Right renal cortex interstitium (tissue), 3 donors: ENCODE data around the gene EME1. TPM values are rescaled to one million over a fixed set of nuclear protein-coding genes. Genes with fewer than 3 reads are reported as not detected.
"Not testable (repeated sequence)": the region's sequence is repeated elsewhere in the genome, so short reads cannot be mapped to it uniquely, and the experiment has no call there.

ENCODE experiments used
- DNase-seq, 3 donors: peaks; one replicate each; pipeline ENCODE4 v3.0.0-alpha.2; 2013; ENCODE audit warnings: low read depth in 3 of 3, low spot score in 2 of 3
- polyA plus RNA-seq, 3 donors: library from polyadenylated mRNA; unstranded; fragments of 120-200 nt; gene quantifications; one replicate each; pipeline ENCODE4 v1.2.1, GENCODE V29; 2013; ENCODE audit not compliant: insufficient read length in 3 of 3

The EME1 gene
- polyA plus RNA-seq, 3 donors: 7.1 to 9.4 (median 8.5) TPM

DNA sequence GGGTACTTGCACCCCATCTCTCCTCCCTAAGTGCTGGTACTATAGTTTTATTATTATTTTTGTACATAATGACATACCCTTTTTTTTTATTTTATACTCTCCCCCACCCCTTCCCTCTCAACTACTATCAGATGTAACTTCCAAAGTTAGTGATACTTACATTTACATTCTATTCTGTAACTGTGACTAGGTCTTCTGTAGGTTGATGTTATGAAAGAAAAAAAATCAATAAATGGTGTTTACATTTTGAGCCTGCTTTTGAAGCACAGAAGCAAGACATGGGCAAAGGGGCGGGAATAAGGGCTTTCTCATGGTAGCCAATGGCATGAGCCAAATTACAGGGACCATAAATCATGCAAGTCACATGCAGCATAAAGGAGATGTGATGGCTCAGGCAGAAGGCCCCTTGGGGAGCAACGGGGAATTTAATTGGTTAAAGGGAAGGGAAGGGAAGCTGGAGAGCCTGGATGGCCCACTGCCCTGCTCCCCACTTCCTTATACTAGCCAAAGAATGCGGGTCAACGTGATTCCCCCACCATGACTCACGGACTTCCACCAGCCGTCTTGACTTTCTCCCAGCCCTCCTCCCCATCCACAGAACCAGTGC, 50.6 kb downstream of the EME1 start:
- no peak for DNase-seq

DNA sequence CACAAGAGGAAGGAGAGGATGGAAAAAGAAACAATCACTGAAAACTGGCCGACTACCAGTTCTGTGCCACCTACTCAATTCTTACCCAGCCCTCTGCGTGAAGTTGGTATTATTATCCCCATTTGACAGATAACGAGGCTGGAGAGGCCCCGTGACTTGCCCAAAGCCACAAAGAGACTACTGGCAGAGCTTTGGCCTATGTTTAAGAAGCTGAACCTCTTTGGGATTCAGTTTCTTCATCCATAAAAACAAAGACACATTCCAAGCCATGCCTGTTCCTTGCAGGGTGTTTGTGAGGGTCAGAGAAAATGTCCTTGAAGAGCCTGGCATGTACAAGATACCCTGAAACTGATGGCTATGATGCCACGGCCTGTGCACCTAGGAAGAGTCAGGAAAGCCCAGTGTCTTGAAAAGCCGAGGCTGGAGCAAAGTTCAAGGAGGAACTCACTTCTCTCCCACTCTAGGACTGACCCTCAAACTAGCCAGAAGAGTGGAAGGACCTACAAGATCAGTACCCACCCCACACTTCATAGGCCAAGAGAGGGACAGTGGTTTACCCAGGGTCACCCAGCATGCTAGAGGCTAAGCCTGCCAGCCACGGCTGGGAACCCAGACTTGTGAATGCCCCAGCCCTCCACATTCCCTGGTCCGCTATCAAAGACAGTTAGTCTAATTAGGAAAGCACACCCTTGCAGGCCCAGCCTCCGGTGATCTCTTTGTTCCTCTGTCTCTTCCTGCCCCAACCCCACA, 51.4 kb downstream of the EME1 start:
- DNase-seq: no peak

DNA sequence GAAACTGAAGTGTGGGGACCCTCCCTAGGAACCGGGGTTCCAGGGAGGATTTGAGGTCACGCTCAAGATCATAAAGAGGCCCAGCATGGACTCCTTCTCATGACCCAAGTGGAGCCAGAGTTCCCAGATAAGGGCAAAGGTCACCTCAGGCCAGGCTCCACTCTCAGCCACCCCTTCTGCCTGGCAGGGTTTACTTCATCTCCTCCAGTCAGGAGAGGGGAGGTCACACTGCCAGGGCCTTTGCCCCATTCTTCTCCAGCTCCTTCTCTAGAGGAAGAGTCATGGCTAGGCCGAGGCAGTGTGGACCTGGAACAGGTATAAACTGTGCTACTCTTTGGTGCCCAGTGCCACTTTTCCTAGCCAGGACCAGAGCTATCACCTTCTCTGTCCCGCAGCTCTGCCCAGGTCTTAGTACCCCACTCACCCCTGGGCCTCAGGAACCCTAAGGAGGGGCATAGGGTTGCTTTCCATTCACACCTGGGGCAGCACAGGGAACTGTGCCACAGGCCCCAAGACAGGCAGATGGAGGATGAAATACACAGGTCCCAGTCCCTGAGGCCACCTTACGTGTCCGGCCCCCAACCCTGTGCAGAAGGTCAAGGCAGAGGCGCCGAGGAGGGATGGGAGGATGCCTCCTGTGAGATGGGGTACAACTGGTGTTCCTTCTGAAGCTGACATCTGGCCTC, 52.1 kb downstream of the EME1 start:
- no peak for DNase-seq

DNA sequence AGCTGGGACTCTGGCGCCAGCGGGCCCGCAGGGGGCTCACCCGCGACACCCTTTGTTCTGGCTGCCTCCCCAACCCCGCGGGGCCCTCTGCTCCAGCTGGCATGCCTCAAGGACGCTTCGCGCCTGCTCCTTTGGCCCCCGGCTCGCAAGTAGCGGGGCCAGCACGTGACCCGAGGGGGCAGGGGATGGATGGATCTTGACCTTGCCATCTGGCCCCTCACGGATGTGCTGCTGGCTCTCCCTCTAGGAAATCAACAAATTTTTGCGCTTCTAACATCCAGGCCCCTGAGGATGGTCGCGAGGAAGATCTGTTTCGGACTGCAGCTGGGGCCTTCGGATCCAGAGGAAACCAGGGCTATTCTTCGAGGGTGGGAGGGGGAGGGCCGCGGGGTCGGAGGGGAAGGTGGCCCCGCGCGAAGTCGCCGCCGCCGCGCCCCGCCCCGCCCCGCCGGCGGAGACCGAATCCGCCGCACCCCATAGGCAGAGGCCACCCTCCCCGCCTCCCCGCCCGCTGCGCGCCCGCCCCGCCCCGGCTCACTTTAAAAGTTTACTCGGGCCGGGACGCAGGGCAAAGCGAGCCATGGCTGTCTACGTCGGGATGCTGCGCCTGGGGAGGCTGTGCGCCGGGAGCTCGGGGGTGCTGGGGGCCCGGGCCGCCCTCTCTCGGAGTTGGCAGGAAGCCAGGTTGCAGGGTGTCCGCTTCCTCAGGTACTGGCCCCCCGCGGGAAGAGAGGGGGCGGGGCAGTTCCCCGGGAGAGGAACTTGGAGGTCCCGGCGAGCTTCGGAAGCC, 52.8 kb downstream of the EME1 start, which contains the start of gene ACSF2:
TSS of gene ACSF2 (plus strand) at position 537 of the 790 bp plus-strand sequence. CDS start at position 581, 44 bp downstream.
- DNase-seq: no peak

DNA sequence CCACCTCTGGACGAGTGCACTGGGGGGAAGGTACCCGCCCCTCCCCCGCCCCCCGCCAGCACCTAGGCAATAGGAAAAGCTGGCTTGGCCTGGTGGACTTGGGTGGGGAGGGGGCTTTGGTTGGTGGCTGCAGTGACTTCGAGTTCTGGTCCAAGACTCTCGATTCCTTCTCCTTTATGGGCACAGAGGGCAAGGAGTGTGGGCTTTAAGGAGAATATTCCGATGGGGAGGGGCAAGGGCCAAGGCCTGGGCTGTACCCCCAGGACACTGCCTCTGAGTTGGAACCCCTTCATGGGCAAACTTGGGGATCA, 53.4 kb downstream of the EME1 start:
- DNase-seq: no peak

DNA sequence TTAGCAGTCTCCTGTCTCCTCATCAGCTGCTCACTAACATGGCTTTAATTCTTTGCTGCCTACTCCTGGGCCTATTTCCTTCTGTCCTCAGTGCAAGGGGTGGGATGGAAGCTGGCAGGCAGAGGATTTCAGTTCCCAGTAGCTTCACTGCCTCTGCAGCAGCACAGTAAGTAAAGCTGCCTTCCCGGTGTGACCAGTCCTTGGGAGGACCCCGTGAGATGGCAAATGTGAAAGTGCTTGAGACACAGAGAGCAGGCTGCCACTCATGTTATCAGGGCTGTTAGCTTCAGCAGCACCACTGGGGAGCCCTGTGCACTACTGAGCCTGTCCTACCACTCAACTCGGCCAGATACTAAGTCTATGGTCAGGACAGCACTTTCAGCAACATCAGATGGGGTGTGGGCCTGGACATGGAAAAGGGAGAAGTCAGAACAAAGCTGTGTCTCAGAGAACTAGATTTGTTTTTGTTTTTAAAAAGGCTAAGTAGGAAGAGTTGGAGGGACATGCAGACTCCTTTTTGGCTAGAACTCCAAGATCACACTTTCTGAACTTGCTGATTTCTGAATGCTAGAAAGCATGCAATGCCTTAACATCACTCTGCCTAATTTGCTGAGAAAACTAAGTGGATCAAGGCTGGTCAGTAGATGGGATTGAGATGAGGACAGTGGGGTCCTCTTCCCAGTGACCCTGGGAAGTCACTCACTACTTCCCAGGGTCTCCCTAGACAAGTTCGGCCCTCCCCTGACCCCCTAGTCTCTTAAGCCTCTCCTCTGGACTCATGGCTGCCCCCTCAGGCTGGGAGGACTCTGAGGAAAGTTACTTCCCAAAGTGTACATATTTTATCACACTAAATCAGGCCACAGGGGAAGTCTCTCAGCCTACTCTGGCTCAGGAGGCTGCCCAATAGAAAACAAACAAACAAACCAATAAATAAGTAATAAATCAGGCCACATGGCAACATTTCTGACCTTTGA, 54.1 kb downstream of the EME1 start:
- DNase-seq: no peak

DNA sequence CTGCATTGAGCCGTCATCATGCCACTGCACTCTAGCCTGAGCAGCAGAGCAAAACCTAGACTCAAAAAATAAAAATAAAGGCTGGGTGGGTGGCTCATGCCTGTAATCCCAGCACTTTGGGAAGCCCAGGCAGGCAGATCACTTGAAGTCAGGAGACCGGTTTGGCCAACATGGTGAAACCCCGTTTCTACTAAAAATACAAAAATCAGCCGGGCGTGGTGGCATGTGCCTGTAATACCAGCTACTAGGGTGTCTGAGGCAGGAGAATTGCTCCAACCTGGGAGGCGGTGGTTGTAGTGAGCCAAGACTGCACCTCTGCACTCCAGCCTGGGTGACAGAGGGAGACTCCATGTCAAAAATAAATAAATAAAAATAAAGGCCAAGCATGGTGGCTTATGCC, 55.1 kb downstream of the EME1 start:
- not testable (repeated sequence) for DNase-seq

DNA sequence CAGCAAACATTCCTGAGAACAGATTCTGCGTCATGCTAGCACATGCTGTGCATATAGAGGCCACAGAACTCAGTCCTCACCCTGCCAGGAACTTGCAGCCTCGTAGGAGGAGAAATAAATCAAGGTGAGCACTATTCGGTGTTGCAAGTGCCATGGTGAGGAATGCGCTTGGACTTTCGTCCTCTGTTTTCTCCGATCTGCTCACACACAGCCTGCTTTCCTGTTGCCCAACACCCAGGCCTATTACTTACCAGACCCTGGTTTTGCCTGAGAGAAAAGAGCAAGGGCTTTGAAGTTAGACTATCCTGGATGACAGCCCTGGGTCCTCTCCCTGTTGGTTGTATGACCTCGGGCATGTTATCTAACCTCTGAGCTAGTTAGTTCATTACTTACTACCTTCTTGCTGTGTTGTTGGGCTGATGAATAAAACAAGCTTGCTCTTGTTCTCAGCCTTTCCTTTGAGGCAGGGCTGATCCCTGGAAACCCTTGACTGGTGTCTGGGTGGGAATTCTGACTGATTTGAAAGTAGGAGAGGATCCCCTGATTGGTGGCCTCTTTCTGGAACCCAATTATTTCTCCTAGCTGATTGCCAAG, 55.9 kb downstream of the EME1 start:
- no peak for DNase-seq

DNA sequence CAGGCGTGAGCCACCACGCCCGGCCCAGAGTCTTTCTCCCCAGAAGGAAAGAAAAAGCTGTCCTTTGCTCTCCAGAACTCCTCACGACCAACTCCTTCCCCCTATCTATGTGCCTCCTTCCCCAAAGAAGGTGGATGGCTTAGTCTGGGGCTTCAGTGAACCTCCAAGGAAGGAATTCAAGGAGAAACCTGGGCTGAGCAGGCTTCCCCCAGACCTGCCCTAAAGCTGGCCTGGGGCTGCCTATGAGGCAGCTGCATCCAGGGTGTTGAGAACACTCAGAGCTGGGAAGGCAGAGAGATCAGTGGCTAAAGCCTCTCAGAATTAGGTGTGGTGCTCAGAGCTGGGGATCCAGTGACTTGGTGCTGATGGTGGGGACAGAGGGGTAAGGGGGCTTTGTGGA, 56.8 kb downstream of the EME1 start:
- no peak for DNase-seq

Other genes with a start within 250 kb of the EME1 start
- 10 to 100 TPM; 11.0 to 12.2 (median 12.1) TPM for gene SAMD14, start 243.1 kb upstream of the EME1 start, polyA plus RNA-seq
- gene PPP1R9B, start 222.6 kb upstream of the EME1 start, polyA plus RNA-seq: 10 to 100 TPM; 40.3 to 46.4 (median 44.3) TPM
- under 1 TPM; 0.62 to 0.85 (median 0.83) TPM for gene SGCA, start 207.2 kb upstream of the EME1 start, polyA plus RNA-seq
- 100 to 1,000 TPM; 367 to 390 (median 375) TPM for gene COL1A1, start 171.6 kb upstream of the EME1 start, polyA plus RNA-seq
- 1 to 10 TPM; 1.6 to 2.8 (median 1.9) TPM for gene TMEM92, start 98.8 kb upstream of the EME1 start, polyA plus RNA-seq
- 10 to 100 TPM; 15.5 to 16.7 (median 15.8) TPM for gene XYLT2, start 27.1 kb upstream of the EME1 start, polyA plus RNA-seq
- gene MRPL27, start within 50 bp of the EME1 start, polyA plus RNA-seq: 10 to 100 TPM; 70.7 to 81.5 (median 80.0) TPM
- 10 to 100 TPM; 60.9 to 64.9 (median 64.6) TPM for gene LRRC59, start 24.3 kb downstream of the EME1 start, polyA plus RNA-seq
- 100 to 1,000 TPM in 1 of 3 donors, 10 to 100 TPM in 2; 81.2 to 115 (median 98.7) TPM for gene ACSF2, start 53.0 kb downstream of the EME1 start, polyA plus RNA-seq
- gene CHAD, start 95.7 kb downstream of the EME1 start, polyA plus RNA-seq: 1 to 10 TPM in 2 of 3 donors, under 1 TPM in 1; 0.86 to 2.3 (median 1.0) TPM
- 10 to 100 TPM; 45.8 to 48.5 (median 48.4) TPM for gene RSAD1, start 105.6 kb downstream of the EME1 start, polyA plus RNA-seq
- gene MYCBPAP, start 135.2 kb downstream of the EME1 start, polyA plus RNA-seq: 1 to 10 TPM; 1.4 to 2.4 (median 1.6) TPM
- 1 to 10 TPM; 6.5 to 9.8 (median 8.8) TPM for gene EPN3, start 159.5 kb downstream of the EME1 start, polyA plus RNA-seq
- 10 to 100 TPM; 47.6 to 52.7 (median 48.4) TPM for gene SPATA20, start 173.9 kb downstream of the EME1 start, polyA plus RNA-seq
- 1 to 10 TPM; 6.1 to 6.7 (median 6.6) TPM for gene CACNA1G, start 187.5 kb downstream of the EME1 start, polyA plus RNA-seq